ENCODE results near the gene S100A10.

S100A10 gene

DNA sequence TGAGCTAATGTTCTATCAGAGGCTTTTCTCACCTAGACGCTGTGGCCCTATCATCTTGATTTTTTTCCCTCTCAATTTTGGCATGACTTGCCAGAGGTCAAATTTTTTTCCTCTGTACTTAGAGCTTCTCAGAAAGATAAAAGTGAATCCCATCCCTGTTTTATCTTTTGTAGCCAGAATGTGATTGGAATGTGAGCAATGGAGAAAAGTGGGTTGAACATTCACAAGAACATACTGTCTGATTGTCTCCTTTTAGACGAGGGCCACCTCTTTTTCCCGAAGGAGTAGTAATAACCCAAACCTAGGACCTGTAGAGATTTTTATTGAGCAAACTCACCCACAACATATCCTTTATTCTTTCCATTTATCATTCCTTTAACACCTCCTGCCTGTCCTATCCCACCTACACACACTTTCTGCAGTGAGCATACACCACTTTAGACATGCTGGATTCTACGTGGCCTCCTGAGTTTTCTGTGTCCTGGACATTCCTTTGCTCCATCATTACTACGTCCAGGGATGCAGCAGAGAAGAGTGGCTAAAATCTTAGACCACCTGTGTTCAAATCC is 15.9 kb downstream of the S100A10 start:
- no peaks in the 10 kb centered on the region for H4K20me1 ChIP-seq (ENCODE audit: insufficient read depth)
- H3K4me1 ChIP-seq (ENCODE audit: low read depth, poor library complexity, severe bottlenecking), result peaks cover 4% of the 10 kb centered on the region
- no peak overlapping the region for H2AFZ ChIP-seq (ENCODE audit: low read depth)
- no peak overlapping the region for H3K27ac ChIP-seq
- H3K79me2 ChIP-seq (ENCODE audit: insufficient read depth, low read depth), result no peaks in the 10 kb centered on the region
- H3K9ac ChIP-seq, result no peak overlapping the region
- no peak overlapping the region for H3K4me2 ChIP-seq
- TF ChIP-seq, protein P1, sequence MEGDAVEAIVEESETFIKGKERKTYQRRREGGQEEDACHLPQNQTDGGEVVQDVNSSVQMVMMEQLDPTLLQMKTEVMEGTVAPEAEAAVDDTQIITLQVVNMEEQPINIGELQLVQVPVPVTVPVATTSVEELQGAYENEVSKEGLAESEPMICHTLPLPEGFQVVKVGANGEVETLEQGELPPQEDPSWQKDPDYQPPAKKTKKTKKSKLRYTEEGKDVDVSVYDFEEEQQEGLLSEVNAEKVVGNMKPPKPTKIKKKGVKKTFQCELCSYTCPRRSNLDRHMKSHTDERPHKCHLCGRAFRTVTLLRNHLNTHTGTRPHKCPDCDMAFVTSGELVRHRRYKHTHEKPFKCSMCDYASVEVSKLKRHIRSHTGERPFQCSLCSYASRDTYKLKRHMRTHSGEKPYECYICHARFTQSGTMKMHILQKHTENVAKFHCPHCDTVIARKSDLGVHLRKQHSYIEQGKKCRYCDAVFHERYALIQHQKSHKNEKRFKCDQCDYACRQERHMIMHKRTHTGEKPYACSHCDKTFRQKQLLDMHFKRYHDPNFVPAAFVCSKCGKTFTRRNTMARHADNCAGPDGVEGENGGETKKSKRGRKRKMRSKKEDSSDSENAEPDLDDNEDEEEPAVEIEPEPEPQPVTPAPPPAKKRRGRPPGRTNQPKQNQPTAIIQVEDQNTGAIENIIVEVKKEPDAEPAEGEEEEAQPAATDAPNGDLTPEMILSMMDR (conservative IDR thresholded peaks at IDR 0.05; ENCODE audit: low read depth, low read length), result no peak
- no peaks in the 10 kb centered on the region for H3K36me3 ChIP-seq (ENCODE audit: insufficient read depth)
- H3K4me3 ChIP-seq (IDR thresholded peaks at IDR 0.05; ENCODE audit: insufficient read depth, low read depth, low read length), result no peak overlapping the region
- no peaks in the 10 kb centered on the region for H3K27me3 ChIP-seq (ENCODE audit: insufficient read depth, low read depth)

DNA sequence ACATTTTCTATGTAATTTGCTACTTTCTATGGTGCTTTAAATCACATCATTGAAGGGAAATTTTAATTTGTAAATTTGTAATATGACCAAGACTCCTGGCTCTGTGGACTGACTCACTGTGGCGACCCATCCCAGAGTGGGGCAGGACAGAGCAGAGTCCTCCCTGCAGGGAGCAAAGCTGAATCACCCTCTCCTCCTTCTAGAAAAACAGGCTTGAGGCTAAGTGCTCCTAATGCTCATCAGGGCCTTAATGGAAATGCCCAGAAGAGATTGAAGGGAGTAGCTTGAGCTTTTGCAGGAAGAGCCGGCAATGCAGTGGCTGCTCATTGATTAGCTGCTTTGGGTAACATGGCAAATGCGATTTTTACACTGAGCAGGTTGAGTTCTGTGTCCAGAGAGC is 16.8 kb downstream of the S100A10 start:
- Histone ChIP-seq H3K27me3 (ENCODE audit: insufficient read depth, low read depth) (no peaks in the 10 kb centered on the region), H3K9ac (no peak overlapping the region), H3K4me3 (IDR thresholded peaks at IDR 0.05; ENCODE audit: insufficient read depth, low read depth, low read length) (no peak overlapping the region), H4K20me1 (ENCODE audit: insufficient read depth) (no peaks in the 10 kb centered on the region), H3K4me1 (ENCODE audit: low read depth, poor library complexity, severe bottlenecking) (peaks cover 4% of the 10 kb centered on the region), H2AFZ (ENCODE audit: low read depth) (no peak overlapping the region), H3K36me3 (ENCODE audit: insufficient read depth) (no peaks in the 10 kb centered on the region), H3K4me2 (no peak overlapping the region), H3K27ac (no peak overlapping the region), H3K79me2 (ENCODE audit: insufficient read depth, low read depth) (no peaks in the 10 kb centered on the region)
- TF ChIP-seq, protein P1 (conservative IDR thresholded peaks at IDR 0.05; ENCODE audit: low read depth, low read length), result no peak

DNA sequence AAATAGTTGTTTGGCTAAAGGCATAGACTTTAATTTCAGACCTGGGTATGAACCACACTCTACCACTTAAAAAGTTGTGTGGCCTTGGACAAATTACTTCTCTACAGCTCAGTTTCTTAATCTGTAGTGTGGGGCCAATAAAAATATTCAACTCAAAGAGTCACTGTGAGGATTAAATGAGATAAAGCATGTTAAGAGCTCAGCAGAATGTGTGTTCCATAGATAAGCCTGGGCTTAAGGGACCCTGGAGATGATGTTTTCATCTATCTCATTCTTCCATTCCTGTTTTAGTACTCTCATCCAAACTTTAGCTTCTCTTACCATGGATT is 17.7 kb downstream of the S100A10 start:
- TF ChIP-seq, protein P1 (conservative IDR thresholded peaks at IDR 0.05; ENCODE audit: low read depth, low read length), result no peak
- H3K27ac ChIP-seq, result no peak overlapping the region
- no peaks in the 10 kb centered on the region for H3K27me3 ChIP-seq (ENCODE audit: insufficient read depth, low read depth)
- H3K4me3 ChIP-seq (IDR thresholded peaks at IDR 0.05; ENCODE audit: insufficient read depth, low read depth, low read length), result no peak overlapping the region
- H4K20me1 ChIP-seq (ENCODE audit: insufficient read depth), result no peaks in the 10 kb centered on the region
- H3K79me2 ChIP-seq (ENCODE audit: insufficient read depth, low read depth), result no peaks in the 10 kb centered on the region
- peaks cover 4% of the 10 kb centered on the region for H3K4me1 ChIP-seq (ENCODE audit: low read depth, poor library complexity, severe bottlenecking)
- H3K4me2 ChIP-seq, result no peak overlapping the region
- H2AFZ ChIP-seq (ENCODE audit: low read depth), result no peak overlapping the region
- H3K36me3 ChIP-seq (ENCODE audit: insufficient read depth), result no peaks in the 10 kb centered on the region
- no peak overlapping the region for H3K9ac ChIP-seq

DNA sequence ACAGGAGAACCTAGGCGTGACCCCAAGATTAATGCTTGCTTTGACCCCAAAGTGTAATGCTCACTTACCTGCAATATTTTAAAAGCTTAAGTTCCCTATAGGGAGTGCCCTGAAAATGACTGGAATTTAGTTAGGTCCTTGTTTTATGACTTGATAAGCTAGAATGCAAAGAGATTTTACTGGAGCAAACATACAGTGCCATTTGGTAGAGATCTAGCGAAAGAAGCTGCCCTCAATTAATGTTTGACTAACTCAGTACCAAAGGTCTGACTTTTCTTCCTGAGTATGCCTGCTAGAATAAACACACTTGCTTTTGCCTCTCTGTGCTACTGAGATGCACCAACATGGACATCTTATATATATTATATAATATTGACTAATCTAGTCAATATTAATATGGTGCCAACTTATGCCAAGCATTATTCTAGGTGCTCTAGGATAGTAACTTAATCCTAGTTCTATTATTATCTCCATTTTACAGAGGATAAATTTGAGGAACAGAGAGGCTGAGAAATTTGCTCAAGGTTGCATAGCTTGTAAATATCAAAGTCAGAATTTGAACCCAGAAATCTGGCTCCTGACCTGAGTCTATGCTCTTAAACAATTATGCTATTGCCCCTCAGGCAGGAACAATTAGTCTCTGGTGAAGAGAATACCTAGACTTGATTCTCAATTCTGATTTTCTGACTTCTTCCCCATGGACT is 18.2 kb downstream of the S100A10 start:
- TF ChIP-seq, protein P1 (conservative IDR thresholded peaks at IDR 0.05; ENCODE audit: low read depth, low read length), result no peak
- Histone ChIP-seq H3K27me3 (ENCODE audit: insufficient read depth, low read depth) (no peaks in the 10 kb centered on the region), H2AFZ (ENCODE audit: low read depth) (no peak overlapping the region), H3K79me2 (ENCODE audit: insufficient read depth, low read depth) (no peaks in the 10 kb centered on the region), H3K4me1 (ENCODE audit: low read depth, poor library complexity, severe bottlenecking) (peaks cover 4% of the 10 kb centered on the region), H3K9ac (no peak overlapping the region), H3K4me3 (IDR thresholded peaks at IDR 0.05; ENCODE audit: insufficient read depth, low read depth, low read length) (no peak overlapping the region), H3K36me3 (ENCODE audit: insufficient read depth) (no peaks in the 10 kb centered on the region), H3K4me2 (no peak overlapping the region), H3K27ac (no peak overlapping the region), H4K20me1 (ENCODE audit: insufficient read depth) (no peaks in the 10 kb centered on the region)

Data from KMS-11 (cell line).